ENCODE measurements around the gene KMT2D.
A peak's percentile ranks its signal among the peaks of the same experiment; 100 is the strongest.

KMT2D gene

GRCh38 chr12:49060237-49061156 lies at the start of gene KMT2D:
KMT2D (minus strand) TSS chr12:49060794; CDS start chr12:49055324, 5,470 bp downstream.
- peak; percentile 94 for DNase-seq (ENCODE audit: low spot score)

GRCh38 chr12:49109641-49110463 lies 49.3 kb upstream of the KMT2D start:
- no peak for DNase-seq (ENCODE audit: low spot score)

GRCh38 chr12:49108958-49109404 lies 48.4 kb upstream of the KMT2D start:
- no peak for DNase-seq (ENCODE audit: low spot score)

- no peak for DNase-seq (ENCODE audit: low spot score)
Measured at GRCh38 chr12:49105504-49106084, 45.0 kb upstream of the KMT2D start.

GRCh38 chr12:49104822-49105221 lies 44.2 kb upstream of the KMT2D start:
- no peak for DNase-seq (ENCODE audit: low spot score)

GRCh38 chr12:49100380-49100779 lies 39.8 kb upstream of the KMT2D start:
- no peak for DNase-seq (ENCODE audit: low spot score)

GRCh38 chr12:49098703-49099102 lies 38.1 kb upstream of the KMT2D start:
- no peak for DNase-seq (ENCODE audit: low spot score)

- no peak for DNase-seq (ENCODE audit: low spot score)
Measured at GRCh38 chr12:49098035-49098451, 37.4 kb upstream of the KMT2D start.

GRCh38 chr12:49097381-49097780 lies 36.8 kb upstream of the KMT2D start:
- DNase-seq (ENCODE audit: low spot score): no peak

- DNase-seq (ENCODE audit: low spot score): no peak
Measured at GRCh38 chr12:49094975-49095365, 34.4 kb upstream of the KMT2D start.

- no peak for DNase-seq (ENCODE audit: low spot score)
Measured at GRCh38 chr12:49094160-49094974, 33.8 kb upstream of the KMT2D start, which contains the start of gene DHH. DHH (minus strand) TSS chr12:49094801; CDS start chr12:49094512, 289 bp downstream.

- no peak for DNase-seq (ENCODE audit: low spot score)
Measured at GRCh38 chr12:49093792-49094159, 33.2 kb upstream of the KMT2D start.

- DNase-seq (ENCODE audit: low spot score): no peak
Measured at GRCh38 chr12:49092816-49093406, 32.3 kb upstream of the KMT2D start.

GRCh38 chr12:49092086-49092815 lies 31.7 kb upstream of the KMT2D start:
- DNase-seq (ENCODE audit: low spot score): no peak

GRCh38 chr12:49091836-49092085 lies 31.2 kb upstream of the KMT2D start:
- DNase-seq (ENCODE audit: low spot score): no peak

- DNase-seq (ENCODE audit: low spot score): no peak
Measured at GRCh38 chr12:49091056-49091835, 30.7 kb upstream of the KMT2D start.

- DNase-seq (ENCODE audit: low spot score): no peak
Measured at GRCh38 chr12:49089821-49090773, 29.5 kb upstream of the KMT2D start.

- no peak for DNase-seq (ENCODE audit: low spot score)
Measured at GRCh38 chr12:49088932-49089330, 28.3 kb upstream of the KMT2D start.

All from putamen (tissue), 1 donor.